Dermis lymphatic vessel endothelial cell (primary cell): ENCODE measurements around the gene RBP2. TPM values are rescaled to one million over a fixed set of nuclear protein-coding genes. Genes with fewer than 3 reads are reported as not detected.

ENCODE experiments used
- total RNA-seq: library from RNA; depleted of rRNA; stranded (reverse); fragments of >200 nt; gene quantifications from 2 replicates; pipeline ENCODE4 v1.2.1, GENCODE V29; 2014

RBP2 gene
- total RNA-seq: not detected in 2 replicates

GRCh38 chr3:139476348-139476747 is at the start of gene RBP2:
Gene RBP2, minus strand, starts transcription at chr3:139476516. Its CDS starts 57 bp downstream, at chr3:139476459.

Other genes starting within 250 kb of the RBP2 start
- 52.3 and 77.1 TPM in 2 replicates for gene MRPS22, start 132.5 kb downstream of the RBP2 start, total RNA-seq
- 185 and 191 TPM in 2 replicates for gene COPB2, start 86.9 kb downstream of the RBP2 start, total RNA-seq
- gene RBP1, start 63.2 kb upstream of the RBP2 start, total RNA-seq: 103 and 308 TPM in 2 replicates
- 0.65 and 1.8 TPM in 2 replicates for gene NMNAT3, start 201.5 kb upstream of the RBP2 start, total RNA-seq